HL-60 (cell line): ENCODE measurements around the gene GRK1.

Experiments used
- POLR2AphosphoS5 ChIP-seq: IDR thresholded peaks from 2 replicates; pipeline ENCODE4 v1.6.1; 2012; ENCODE audit warnings: low read depth
- REST ChIP-seq: IDR thresholded peaks from 2 replicates; pipeline ENCODE4 v1.6.1; 2012; ENCODE audit warnings: low read depth; ENCODE audit not compliant: insufficient replicate concordance
- TF ChIP-seq, protein P1 (sequence below): IDR thresholded peaks from one replicate; pipeline ENCODE4 v1.5.1; 2011; ENCODE audit warnings: low read length, control low read depth, inconsistent platforms; ENCODE audit not compliant: insufficient read depth

- TF ChIP-seq, protein P1, sequence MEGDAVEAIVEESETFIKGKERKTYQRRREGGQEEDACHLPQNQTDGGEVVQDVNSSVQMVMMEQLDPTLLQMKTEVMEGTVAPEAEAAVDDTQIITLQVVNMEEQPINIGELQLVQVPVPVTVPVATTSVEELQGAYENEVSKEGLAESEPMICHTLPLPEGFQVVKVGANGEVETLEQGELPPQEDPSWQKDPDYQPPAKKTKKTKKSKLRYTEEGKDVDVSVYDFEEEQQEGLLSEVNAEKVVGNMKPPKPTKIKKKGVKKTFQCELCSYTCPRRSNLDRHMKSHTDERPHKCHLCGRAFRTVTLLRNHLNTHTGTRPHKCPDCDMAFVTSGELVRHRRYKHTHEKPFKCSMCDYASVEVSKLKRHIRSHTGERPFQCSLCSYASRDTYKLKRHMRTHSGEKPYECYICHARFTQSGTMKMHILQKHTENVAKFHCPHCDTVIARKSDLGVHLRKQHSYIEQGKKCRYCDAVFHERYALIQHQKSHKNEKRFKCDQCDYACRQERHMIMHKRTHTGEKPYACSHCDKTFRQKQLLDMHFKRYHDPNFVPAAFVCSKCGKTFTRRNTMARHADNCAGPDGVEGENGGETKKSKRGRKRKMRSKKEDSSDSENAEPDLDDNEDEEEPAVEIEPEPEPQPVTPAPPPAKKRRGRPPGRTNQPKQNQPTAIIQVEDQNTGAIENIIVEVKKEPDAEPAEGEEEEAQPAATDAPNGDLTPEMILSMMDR, result no peak
- TF ChIP-seq POLR2AphosphoS5 (no peak), REST (no peak)
Measured at GRCh38 chr13:113737803-113738202, 70.8 kb downstream of the GRK1 start.
